ENCODE data around the gene GPRIN2. TPM values are rescaled to one million over a fixed set of nuclear protein-coding genes. Genes with fewer than 3 reads are reported as not detected.

The GPRIN2 gene
- polyA plus RNA-seq, 1 donor from 2014 or later, result 7.1 TPM

DNA sequence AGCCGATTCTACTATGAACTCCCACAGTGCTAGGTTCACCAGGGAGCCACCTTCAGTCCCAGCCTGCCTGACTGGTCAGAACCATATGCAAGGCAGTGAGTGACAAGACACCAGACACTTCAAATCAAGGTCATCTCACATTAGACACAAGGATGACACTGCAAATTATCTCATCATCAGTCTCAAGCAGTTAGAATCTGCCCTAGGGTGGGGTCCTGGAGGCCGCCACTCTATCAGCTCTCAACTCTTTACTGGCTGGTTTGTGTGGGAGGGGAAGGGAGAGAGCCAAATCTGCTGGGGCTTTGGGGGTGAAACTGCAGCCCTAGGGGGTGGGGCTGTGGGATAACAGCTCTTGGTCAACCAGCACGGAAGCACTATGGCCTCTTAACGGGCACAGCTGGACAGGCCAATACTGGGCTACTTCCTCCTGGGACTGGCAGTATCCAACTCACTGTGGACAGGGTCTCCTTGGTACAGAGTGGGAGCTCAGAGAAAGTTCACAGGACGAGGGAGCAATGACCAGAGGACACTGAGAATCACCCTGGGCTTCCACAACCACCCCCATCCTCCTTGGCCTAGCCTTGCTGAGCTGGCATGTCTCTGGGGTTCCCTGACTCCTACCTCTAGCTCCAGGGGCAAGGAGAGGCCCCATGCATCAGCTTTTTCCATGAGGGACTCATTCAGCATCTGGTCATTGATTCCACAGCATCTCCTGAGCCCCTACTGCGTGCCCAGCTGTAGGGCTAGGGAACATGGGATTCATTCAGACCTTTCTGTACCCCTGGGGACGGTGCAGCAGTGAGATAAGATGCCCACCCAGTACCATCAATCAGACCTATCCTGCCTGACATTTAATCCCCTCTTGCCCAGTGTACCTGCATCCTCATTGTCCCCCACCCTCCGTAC is 5.4 kb downstream of the GPRIN2 start (continued):
- TF ChIP-seq, protein P1, sequence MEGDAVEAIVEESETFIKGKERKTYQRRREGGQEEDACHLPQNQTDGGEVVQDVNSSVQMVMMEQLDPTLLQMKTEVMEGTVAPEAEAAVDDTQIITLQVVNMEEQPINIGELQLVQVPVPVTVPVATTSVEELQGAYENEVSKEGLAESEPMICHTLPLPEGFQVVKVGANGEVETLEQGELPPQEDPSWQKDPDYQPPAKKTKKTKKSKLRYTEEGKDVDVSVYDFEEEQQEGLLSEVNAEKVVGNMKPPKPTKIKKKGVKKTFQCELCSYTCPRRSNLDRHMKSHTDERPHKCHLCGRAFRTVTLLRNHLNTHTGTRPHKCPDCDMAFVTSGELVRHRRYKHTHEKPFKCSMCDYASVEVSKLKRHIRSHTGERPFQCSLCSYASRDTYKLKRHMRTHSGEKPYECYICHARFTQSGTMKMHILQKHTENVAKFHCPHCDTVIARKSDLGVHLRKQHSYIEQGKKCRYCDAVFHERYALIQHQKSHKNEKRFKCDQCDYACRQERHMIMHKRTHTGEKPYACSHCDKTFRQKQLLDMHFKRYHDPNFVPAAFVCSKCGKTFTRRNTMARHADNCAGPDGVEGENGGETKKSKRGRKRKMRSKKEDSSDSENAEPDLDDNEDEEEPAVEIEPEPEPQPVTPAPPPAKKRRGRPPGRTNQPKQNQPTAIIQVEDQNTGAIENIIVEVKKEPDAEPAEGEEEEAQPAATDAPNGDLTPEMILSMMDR (IDR thresholded peaks at IDR 0.05; ENCODE audit: poor library complexity, severe bottlenecking), result no peak
- TF ChIP-seq MXI1 (conservative IDR thresholded peaks at IDR 0.05; ENCODE audit: poor library complexity, severe bottlenecking) (no peak), POLR2AphosphoS5 (IDR thresholded peaks at IDR 0.05) (no peak)

DNA sequence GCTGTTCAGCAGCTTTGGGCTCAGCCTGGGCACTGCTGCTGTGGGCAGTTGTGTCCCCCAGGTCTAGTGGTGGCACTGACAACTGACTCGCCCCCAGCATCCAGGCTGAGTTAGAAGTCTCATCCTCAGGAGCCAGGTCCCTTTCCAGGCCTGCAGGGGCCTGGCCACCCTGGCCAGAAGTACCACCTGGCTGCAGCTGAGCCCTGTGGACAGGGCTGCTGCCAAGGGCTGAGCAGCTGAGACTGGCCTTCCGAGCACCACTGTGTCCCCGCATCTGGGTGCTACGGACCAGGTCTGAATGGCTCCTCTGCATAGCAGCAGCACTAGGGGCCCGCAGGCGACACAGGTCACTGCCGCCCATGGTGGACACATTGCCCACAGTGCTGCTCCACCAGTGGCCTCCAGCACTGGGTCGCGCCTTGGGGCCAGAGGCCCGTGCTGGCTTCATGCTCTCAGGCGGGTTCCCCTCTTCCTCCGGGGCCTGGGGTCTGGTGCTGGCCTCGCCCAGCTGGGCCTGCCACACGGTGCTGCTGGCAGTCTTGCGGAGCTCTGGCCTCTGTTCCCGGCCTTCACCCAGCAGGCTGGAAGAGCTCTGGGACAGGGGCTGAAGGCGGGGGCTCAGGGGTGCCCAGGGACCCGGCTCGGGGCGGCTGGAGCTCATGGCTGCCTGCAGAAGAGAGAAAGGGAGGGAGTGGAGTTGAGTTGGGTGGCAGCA is 6.2 kb downstream of the GPRIN2 start:
- Histone ChIP-seq H3K9me3 (ENCODE audit: low read length) (no peaks in the 10 kb centered on the region), H3K27me3 (ENCODE audit: insufficient read depth, low read depth, low read length) (no peaks in the 10 kb centered on the region), H3K36me3 (ENCODE audit: insufficient read depth, low read length) (no peaks in the 10 kb centered on the region), H2AFZ (ENCODE audit: low read depth, low read length) (no peak overlapping the region), H3K4me3 (ENCODE audit: low read length) (no peak overlapping the region), H3K4me2 (ENCODE audit: low read length) (no peak overlapping the region), H3K9ac (ENCODE audit: low read length) (no peak overlapping the region), H3F3A (ENCODE audit: insufficient read depth, low read length, poor library complexity, severe bottlenecking) (no peaks in the 10 kb centered on the region), H4K20me1 (ENCODE audit: insufficient read depth) (no peaks in the 10 kb centered on the region), H3K27ac (ENCODE audit: low read length) (no peak overlapping the region), H3K79me2 (replicated peaks; ENCODE audit: insufficient read depth, low read length) (no peaks in the 10 kb centered on the region), H3K9me2 (ENCODE audit: insufficient read depth, low read length) (no peaks in the 10 kb centered on the region)
- TF ChIP-seq, protein P1 (IDR thresholded peaks at IDR 0.05; ENCODE audit: poor library complexity, severe bottlenecking), result no peak

DNA sequence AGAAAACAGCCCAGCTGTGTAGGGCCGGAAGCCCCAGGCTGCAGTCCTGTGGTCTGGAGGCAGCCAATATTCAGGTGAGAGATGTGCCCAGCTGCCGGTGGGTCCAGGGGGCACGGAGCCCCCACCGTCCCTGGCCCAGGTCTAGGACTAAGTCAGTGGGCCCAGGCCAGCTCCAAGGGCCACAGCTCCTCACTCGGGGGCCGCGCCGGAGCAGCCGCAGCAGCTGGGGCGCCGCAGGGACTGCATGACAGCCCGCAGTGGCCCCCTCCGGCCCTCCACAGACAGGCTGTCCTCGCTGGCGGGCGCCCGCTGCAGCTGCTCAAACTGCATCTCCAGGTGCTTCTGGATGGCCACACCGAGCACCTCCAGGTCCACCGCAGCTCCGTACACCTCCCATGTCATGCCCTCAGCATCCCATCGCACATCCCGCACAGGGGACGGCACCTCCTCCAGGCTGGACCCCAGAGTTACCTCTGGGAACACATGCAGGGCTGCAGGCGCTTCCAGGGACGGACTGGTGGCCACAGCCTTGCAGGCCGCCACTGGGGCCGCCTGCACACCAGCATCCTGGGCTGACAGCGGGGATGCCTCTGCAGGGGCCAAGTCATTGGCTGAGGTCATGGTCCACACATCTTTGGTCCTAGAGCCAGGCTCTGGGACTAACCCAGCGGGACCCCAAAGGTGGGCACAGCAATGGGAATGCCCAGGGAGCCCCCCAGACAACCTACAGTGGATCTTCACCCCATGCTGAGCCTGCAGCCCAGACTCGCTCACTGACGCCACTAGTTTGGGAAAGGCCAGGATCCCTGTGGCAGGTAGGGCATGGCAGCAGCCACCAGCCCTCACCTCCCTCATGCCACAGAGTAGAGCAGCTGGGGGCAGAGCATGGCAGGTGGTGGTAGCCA is 7.0 kb downstream of the GPRIN2 start:
- no peaks in the 10 kb centered on the region for H3K9me2 ChIP-seq (ENCODE audit: insufficient read depth, low read length)
- no peak overlapping the region for H3K9ac ChIP-seq (ENCODE audit: low read length)
- H3K27me3 ChIP-seq (ENCODE audit: insufficient read depth, low read depth, low read length), result no peaks in the 10 kb centered on the region
- no peaks in the 10 kb centered on the region for H3K9me3 ChIP-seq (ENCODE audit: low read length)
- no peaks in the 10 kb centered on the region for H4K20me1 ChIP-seq (ENCODE audit: insufficient read depth)
- H3K79me2 ChIP-seq (replicated peaks; ENCODE audit: insufficient read depth, low read length), result no peaks in the 10 kb centered on the region
- no peaks in the 10 kb centered on the region for H3F3A ChIP-seq (ENCODE audit: insufficient read depth, low read length, poor library complexity, severe bottlenecking)
- H3K4me2 ChIP-seq (ENCODE audit: low read length), result no peak overlapping the region
- H2AFZ ChIP-seq (ENCODE audit: low read depth, low read length), result no peak overlapping the region
- H3K27ac ChIP-seq (ENCODE audit: low read length), result no peak overlapping the region
- no peak for TF ChIP-seq RAD21 (conservative IDR thresholded peaks at IDR 0.05)
- TF ChIP-seq TAF1 (IDR thresholded peaks at IDR 0.05; ENCODE audit: low read depth), result no peak
- TF ChIP-seq MXI1 (conservative IDR thresholded peaks at IDR 0.05; ENCODE audit: poor library complexity, severe bottlenecking), result no peak
- TF ChIP-seq SMC3 (conservative IDR thresholded peaks at IDR 0.05; ENCODE audit: poor library complexity), result no peak
- TF ChIP-seq, protein P1 (IDR thresholded peaks at IDR 0.05; ENCODE audit: poor library complexity, severe bottlenecking), result no peak
- no peak for TF ChIP-seq EP300 (conservative IDR thresholded peaks at IDR 0.05; ENCODE audit: poor library complexity, severe bottlenecking)
- no peak for TF ChIP-seq EZH2 (IDR thresholded peaks at IDR 0.05; ENCODE audit: borderline replicate concordance, insufficient read depth, low read length, poor library complexity, severe bottlenecking)
- TF ChIP-seq, protein P2, sequence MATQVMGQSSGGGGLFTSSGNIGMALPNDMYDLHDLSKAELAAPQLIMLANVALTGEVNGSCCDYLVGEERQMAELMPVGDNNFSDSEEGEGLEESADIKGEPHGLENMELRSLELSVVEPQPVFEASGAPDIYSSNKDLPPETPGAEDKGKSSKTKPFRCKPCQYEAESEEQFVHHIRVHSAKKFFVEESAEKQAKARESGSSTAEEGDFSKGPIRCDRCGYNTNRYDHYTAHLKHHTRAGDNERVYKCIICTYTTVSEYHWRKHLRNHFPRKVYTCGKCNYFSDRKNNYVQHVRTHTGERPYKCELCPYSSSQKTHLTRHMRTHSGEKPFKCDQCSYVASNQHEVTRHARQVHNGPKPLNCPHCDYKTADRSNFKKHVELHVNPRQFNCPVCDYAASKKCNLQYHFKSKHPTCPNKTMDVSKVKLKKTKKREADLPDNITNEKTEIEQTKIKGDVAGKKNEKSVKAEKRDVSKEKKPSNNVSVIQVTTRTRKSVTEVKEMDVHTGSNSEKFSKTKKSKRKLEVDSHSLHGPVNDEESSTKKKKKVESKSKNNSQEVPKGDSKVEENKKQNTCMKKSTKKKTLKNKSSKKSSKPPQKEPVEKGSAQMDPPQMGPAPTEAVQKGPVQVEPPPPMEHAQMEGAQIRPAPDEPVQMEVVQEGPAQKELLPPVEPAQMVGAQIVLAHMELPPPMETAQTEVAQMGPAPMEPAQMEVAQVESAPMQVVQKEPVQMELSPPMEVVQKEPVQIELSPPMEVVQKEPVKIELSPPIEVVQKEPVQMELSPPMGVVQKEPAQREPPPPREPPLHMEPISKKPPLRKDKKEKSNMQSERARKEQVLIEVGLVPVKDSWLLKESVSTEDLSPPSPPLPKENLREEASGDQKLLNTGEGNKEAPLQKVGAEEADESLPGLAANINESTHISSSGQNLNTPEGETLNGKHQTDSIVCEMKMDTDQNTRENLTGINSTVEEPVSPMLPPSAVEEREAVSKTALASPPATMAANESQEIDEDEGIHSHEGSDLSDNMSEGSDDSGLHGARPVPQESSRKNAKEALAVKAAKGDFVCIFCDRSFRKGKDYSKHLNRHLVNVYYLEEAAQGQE (IDR thresholded peaks at IDR 0.05; ENCODE audit: borderline replicate concordance), result no peak
- no peak for TF ChIP-seq POLR2AphosphoS5 (IDR thresholded peaks at IDR 0.05)
- no peak overlapping the region for H3K4me3 ChIP-seq (ENCODE audit: low read length)
- no peaks in the 10 kb centered on the region for H3K36me3 ChIP-seq (ENCODE audit: insufficient read depth, low read length)

Measured in neural cell (in vitro differentiated cells).